ENCODE data around the gene STARD13.

Gene STARD13

GRCh38 chr13:33292712-33293111, 7.2 kb upstream of the STARD13 start:
- DNase-seq (ENCODE audit: low read depth in 1 of 2, low spot score in 1 of 2) = no peak
- no peak overlapping the region for H3K27ac ChIP-seq (replicated peaks)
- H3K4me3 ChIP-seq (replicated peaks; ENCODE audit: insufficient read depth, low read length) = no peak overlapping the region
- no peaks in the 10 kb centered on the region for H3K27me3 ChIP-seq (ENCODE audit: insufficient read depth, poor library complexity, severe bottlenecking)
- TF ChIP-seq CTCF (IDR thresholded peaks at IDR 0.05; ENCODE audit: insufficient read depth, low read length) (no peak), SPI1 (IDR thresholded peaks at IDR 0.05; ENCODE audit: borderline replicate concordance, low read depth) (no peak), POLR2AphosphoS5 (IDR thresholded peaks at IDR 0.05; ENCODE audit: low read depth) (no peak), GABPA (IDR thresholded peaks at IDR 0.05; ENCODE audit: low read depth) (no peak)
- TF ChIP-seq, protein P1, sequence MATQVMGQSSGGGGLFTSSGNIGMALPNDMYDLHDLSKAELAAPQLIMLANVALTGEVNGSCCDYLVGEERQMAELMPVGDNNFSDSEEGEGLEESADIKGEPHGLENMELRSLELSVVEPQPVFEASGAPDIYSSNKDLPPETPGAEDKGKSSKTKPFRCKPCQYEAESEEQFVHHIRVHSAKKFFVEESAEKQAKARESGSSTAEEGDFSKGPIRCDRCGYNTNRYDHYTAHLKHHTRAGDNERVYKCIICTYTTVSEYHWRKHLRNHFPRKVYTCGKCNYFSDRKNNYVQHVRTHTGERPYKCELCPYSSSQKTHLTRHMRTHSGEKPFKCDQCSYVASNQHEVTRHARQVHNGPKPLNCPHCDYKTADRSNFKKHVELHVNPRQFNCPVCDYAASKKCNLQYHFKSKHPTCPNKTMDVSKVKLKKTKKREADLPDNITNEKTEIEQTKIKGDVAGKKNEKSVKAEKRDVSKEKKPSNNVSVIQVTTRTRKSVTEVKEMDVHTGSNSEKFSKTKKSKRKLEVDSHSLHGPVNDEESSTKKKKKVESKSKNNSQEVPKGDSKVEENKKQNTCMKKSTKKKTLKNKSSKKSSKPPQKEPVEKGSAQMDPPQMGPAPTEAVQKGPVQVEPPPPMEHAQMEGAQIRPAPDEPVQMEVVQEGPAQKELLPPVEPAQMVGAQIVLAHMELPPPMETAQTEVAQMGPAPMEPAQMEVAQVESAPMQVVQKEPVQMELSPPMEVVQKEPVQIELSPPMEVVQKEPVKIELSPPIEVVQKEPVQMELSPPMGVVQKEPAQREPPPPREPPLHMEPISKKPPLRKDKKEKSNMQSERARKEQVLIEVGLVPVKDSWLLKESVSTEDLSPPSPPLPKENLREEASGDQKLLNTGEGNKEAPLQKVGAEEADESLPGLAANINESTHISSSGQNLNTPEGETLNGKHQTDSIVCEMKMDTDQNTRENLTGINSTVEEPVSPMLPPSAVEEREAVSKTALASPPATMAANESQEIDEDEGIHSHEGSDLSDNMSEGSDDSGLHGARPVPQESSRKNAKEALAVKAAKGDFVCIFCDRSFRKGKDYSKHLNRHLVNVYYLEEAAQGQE (IDR thresholded peaks at IDR 0.05; ENCODE audit: insufficient replicate concordance, low read depth) = no peak

- DNase-seq (ENCODE audit: low read depth in 1 of 2, low spot score in 1 of 2) = no peak
- no peak for TF ChIP-seq SPI1 (IDR thresholded peaks at IDR 0.05; ENCODE audit: borderline replicate concordance, low read depth)
- TF ChIP-seq CTCF (IDR thresholded peaks at IDR 0.05; ENCODE audit: insufficient read depth, low read length) = no peak
- TF ChIP-seq GABPA (IDR thresholded peaks at IDR 0.05; ENCODE audit: low read depth) = no peak
- no peak for TF ChIP-seq POLR2AphosphoS5 (IDR thresholded peaks at IDR 0.05; ENCODE audit: low read depth)
- TF ChIP-seq, protein P1 (IDR thresholded peaks at IDR 0.05; ENCODE audit: insufficient replicate concordance, low read depth) = no peak
- Histone ChIP-seq H3K4me3 (replicated peaks; ENCODE audit: insufficient read depth, low read length) (no peak overlapping the region), H3K27me3 (ENCODE audit: insufficient read depth, poor library complexity, severe bottlenecking) (no peaks in the 10 kb centered on the region), H3K27ac (replicated peaks) (no peak overlapping the region)
These were observed 4.9 kb upstream of the STARD13 start for GRCh38 chr13:33290421-33290965.

- TF ChIP-seq SPI1 (IDR thresholded peaks at IDR 0.05; ENCODE audit: borderline replicate concordance, low read depth) (no peak), GABPA (IDR thresholded peaks at IDR 0.05; ENCODE audit: low read depth) (no peak), CTCF (IDR thresholded peaks at IDR 0.05; ENCODE audit: insufficient read depth, low read length) (no peak), POLR2AphosphoS5 (IDR thresholded peaks at IDR 0.05; ENCODE audit: low read depth) (no peak)
- TF ChIP-seq, protein P1 (IDR thresholded peaks at IDR 0.05; ENCODE audit: insufficient replicate concordance, low read depth) = no peak
- DNase-seq (ENCODE audit: low read depth in 1 of 2, low spot score in 1 of 2) = no peak
- no peak overlapping the region for H3K4me3 ChIP-seq (replicated peaks; ENCODE audit: insufficient read depth, low read length)
- no peaks in the 10 kb centered on the region for H3K27me3 ChIP-seq (ENCODE audit: insufficient read depth, poor library complexity, severe bottlenecking)
- no peak overlapping the region for H3K27ac ChIP-seq (replicated peaks)
These were observed 4.4 kb upstream of the STARD13 start for GRCh38 chr13:33289966-33290365.
